ENCODE measurements around the gene PLOD3.
A peak's percentile ranks its signal among the peaks of the same experiment; 100 is the strongest.

The PLOD3 gene

GRCh38 chr7:101175664-101176063 is 41.7 kb downstream of the PLOD3 start:
- no peak for DNase-seq

GRCh38 chr7:101174322-101174854 is 43.0 kb downstream of the PLOD3 start:
- DNase-seq, result no peak

GRCh38 chr7:101173752-101174244 is 43.6 kb downstream of the PLOD3 start:
- DNase-seq, result no peak

GRCh38 chr7:101172854-101173751 is 44.3 kb downstream of the PLOD3 start:
- DNase-seq, result no peak

GRCh38 chr7:101172005-101172853 is 45.2 kb downstream of the PLOD3 start:
- DNase-seq, result no peak

GRCh38 chr7:101171442-101171837 is 45.9 kb downstream of the PLOD3 start:
- no peak for DNase-seq

- no peak for DNase-seq
These were observed 46.6 kb downstream of the PLOD3 start for GRCh38 chr7:101170617-101171441.

GRCh38 chr7:101169838-101170551 is 47.4 kb downstream of the PLOD3 start:
- DNase-seq, result peak in 1 of 2 experiments; percentile 51

GRCh38 chr7:101169110-101169837 is 48.1 kb downstream of the PLOD3 start:
- no peak for DNase-seq

GRCh38 chr7:101168412-101169049 is 48.9 kb downstream of the PLOD3 start:
- DNase-seq, result no peak

GRCh38 chr7:101167645-101168411 is 49.6 kb downstream of the PLOD3 start:
- peak in 1 of 2 experiments; percentile 47 for DNase-seq

GRCh38 chr7:101166909-101167644 is 50.3 kb downstream of the PLOD3 start:
- no peak for DNase-seq

GRCh38 chr7:101166648-101166908 is 50.8 kb downstream of the PLOD3 start:
- DNase-seq, result no peak

- DNase-seq, result no peak
These were observed 51.3 kb downstream of the PLOD3 start for GRCh38 chr7:101165958-101166647.

- peak; percentile 86 to 88 for DNase-seq
These were observed 52.1 kb downstream of the PLOD3 start, which contains the start of gene VGF for GRCh38 chr7:101165075-101165957. TSS of gene VGF (minus strand) at chr7:101165569. CDS start at chr7:101164843, 726 bp downstream.

- no peak for DNase-seq
These were observed 53.1 kb downstream of the PLOD3 start for GRCh38 chr7:101164071-101164840.
